ENCODE data around the gene ACSF3.
A peak's percentile ranks its signal among the peaks of the same experiment; 100 is the strongest.

Gene ACSF3

DNA sequence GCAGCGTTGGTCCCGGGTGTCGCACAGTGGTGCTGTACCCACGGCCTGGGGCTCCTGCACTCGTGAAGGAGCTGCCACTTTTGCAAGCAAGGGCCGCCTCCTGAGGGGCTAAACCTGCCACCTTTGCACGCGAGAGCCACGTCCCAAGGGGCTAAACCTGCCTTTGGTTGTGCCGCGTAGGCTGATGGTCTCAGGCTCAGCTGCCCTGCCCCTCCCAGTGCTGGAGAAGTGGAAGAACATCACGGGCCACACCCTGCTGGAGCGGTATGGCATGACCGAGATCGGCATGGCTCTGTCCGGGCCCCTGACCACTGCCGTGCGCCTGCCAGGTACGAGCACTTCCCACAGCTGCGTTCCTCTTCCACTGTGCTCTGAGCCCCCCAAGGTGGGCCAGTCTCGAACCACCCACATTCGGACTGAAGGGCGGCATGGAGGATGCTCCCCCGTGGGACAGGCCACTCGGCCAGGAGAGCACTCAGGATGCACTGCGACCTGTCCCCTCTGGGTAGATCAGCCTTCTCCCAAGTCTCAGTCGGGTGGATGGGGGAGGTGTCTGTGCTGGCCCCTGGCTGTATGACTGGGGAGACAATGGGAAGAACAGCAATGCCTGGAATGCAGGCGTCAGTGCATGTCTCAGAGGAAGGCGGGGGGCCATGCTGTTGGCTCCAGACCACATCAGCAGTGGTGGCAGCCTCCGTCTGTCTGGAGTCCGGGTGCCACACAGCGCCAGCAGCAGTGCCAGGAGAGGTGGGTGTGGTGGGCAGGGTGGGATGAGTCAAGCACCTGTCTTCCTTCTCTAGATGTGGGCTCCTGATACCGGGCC is 20.7 kb downstream of the ACSF3 start:
- DNase-seq: no peak

DNA sequence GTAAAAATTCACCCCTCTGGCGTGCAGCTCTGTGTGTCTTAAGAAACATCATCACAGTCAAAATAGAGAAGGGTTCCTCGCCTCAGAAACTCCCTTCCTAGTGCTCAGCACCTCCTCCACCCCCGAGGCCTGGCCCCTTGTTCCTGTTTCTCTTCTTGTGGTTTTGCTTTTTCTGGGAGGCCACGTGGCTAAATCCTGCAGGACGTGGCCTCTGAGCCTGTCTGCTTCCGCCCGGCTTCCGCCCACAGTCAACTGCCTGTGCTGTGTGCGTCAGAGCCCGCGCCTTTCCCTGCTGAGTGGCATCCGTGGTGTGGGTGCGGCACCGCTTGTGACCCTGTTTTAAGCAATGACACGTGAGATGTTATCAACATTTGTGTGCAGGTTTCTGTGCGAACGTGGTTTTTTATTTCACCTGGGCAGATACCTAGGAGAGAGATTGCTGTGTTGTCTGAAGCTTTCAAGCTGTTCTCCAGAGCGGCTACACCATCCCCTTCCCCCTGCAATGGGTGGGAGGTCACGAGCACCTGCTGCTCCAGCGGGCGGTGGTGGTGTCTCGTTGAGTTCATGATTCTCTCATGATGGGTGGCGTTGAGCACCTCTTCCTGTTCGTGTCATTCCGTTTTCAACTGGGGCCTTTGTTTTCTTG is 21.7 kb downstream of the ACSF3 start:
- peak; percentile 72 to 86 for DNase-seq

DNA sequence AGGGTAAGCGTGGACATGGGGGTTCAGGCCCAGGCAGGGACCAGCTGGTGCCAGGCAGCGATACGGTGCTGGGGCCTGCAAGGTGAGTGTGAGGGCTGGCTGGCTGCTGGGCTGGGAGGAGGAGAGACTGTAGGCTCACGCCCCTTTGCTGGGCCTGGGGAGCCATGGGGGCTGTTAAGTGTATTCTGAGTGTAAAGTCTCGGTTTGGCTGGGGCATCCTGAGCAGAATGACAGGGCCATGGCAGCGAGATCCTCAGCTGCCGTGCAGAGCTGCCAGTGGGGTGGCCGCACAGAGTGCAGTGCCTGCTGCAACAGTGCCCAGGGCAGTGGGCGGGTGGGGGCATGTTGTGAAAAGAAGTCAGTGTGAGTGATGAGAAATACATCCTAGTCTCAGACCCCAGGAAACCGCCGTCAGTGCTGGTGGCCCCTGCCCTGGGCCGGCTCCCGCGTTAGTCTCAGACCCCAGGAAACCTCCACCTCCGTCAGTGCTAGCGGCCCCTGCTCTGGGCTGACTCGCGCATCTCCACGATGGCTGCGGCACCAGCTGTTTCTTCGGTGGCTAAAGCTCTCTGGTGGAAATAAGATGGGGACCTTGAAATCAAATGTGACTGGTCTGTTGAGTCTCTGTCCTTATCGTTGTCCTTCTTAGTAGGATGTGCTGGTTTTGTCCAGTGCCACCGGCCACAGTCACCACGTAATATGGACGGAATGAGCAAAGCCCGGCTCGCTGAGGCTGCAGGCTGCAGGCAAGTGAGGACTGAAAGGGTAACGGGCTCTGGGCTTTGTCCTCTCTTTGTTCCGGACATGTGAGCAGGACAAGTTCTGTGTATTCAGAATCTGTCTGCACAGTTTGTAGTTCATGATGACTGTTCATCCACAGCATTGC is 22.9 kb downstream of the ACSF3 start:
- DNase-seq: no peak

DNA sequence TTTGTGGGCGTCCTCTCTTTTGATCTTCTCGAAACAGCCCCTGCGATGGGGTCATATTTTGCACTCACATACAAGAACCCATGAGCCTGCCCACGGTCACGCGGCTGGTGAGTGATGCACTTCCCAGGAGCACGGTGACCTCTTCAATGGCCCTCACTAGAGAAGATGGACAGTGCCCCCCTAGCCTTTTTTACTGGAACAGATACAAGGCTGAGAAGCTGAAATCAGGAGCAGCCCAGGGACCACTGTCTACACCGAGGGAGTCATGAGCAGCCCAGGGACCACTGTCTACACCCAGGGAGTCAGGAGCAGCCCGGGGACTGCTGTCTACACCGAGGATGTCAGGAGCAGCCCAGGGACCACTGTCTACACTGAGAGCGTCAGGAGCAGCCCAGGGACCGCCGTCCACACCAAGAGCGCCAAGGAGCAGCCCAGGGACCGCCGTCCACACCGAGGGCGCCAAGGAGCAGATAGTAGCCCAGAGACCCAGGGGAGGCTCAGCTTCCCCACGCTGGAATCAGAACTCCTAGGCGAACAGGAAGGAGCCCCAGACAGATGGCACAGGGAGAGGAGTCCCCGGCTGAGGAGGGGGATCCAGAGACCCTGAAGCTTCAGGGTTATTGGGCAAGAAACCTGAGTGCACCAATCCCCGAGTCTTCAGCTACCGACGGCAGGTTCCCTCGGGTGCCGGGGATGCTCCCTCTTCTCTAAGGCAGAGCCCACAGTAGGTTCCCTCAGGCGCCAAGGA is 23.7 kb downstream of the ACSF3 start:
- DNase-seq: no peak

DNA sequence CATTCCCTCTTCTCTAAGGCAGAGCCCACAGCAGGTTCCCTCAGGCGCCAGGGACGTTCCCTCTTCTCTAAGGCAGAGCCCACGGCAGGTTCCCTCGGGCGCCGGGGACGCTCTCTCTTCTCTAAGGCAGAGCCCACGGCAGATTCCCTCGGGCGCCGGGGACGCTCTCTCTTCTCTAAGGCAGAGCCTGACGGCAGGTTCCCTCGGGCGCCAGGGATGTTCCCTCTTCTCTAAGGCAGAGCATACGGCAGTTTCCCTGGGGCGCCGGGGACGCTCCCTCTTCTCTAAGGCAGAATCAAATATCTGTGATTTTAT is 24.3 kb downstream of the ACSF3 start:
- no peak for DNase-seq

DNA sequence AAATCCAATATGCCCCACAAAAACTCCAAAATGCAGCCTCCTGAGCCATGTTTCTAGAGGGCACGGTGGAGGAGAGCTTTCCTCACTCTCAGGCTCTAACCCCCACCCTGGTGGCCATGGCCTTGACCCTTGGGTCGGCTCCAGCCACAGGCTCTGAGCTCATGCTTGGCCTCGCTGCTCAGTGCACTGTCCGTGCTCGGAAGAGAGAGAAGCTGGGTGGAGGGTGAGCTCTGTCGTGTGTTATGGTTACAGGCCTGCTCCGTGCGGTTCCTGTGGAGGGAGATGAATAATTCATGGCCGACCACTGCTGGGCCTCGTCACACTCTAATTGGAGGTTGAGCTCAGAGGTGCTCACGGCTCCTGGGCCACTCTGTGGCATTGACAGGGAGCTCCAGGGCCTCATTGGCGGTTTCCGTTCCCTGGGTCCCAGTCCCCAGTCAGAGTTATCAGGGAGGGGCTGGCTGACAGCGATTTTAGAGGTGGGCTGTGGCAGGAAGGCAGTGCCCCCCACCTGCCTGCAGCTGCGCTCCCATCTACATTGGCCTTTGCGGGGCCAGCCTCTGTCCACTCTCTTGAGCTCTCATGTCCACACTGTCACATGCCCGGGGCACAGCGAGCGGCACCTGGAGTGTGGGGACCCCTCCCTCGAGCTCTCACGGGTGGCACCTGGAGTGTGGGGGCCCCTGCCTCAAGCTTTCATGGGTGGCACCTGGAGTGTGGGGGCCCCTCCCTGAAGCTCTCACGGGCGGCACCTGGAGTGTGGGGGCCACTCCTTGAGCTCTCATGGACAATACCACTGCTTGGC is 24.9 kb downstream of the ACSF3 start:
- no peak for DNase-seq

DNA sequence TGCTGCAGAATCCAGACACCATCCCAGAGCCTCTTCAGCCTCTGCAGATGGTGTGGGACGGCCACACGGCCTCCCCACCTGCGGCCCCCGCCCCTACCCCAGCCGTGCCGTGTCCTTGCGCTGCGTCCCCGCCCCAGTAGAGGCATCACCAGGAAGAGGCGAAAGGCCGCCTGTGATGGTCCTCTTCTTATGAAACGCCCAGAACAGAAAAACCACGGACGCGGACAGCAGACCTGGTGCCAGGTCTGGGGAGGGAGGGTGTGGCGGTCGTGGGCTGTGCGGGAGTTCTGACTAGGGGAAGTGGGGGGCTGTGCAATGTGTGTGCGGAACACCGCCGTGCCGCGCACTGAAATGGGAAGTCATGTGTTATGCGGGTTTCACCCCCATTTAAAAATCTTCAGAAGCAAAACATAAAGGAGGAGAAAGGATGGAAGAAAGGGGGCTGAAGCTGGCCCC is 25.5 kb downstream of the ACSF3 start:
- no peak for DNase-seq

DNA sequence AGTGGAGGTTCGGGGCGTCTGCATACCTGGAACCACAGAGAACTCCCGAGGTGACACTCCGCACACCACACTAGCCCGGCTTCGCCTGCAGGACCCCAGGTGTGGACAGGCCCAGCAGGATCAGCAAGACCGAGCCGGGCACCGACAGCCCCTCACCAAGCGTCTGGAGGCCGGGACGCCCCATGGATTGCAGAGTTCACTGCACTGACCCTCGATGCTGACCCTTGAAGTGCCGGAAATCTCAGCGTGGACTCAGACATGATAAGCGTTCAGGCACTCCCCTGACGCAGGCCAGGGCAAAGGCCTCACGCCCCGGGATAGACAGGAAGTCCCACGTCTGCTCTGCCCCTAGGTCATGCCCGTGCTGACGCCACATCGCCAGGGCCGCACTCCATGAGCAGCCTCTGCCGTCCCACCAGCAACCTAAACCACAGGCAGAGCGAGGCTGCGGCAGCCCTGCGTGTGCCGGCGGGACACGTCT is 26.0 kb downstream of the ACSF3 start:
- no peak for DNase-seq

DNA sequence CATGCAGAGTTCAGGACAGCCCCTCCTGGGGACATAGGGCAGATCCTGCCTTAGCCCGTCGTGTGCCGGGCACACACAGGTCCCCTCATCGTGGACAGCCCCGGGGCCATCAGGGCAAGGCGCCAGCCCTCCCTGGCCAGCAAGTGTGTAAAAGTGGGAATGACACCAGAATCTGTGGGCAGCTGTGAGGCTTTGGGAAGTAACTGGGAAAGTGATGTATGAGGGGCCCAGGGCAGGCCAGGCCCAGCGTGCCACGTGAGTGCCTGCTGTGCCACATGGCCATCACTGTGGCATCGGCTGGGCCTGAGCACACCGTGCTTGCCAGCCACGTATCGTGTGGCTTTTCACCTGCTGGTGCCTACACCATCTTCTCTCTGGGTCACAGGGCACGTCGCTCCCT is 26.6 kb downstream of the ACSF3 start:
- DNase-seq: no peak

DNA sequence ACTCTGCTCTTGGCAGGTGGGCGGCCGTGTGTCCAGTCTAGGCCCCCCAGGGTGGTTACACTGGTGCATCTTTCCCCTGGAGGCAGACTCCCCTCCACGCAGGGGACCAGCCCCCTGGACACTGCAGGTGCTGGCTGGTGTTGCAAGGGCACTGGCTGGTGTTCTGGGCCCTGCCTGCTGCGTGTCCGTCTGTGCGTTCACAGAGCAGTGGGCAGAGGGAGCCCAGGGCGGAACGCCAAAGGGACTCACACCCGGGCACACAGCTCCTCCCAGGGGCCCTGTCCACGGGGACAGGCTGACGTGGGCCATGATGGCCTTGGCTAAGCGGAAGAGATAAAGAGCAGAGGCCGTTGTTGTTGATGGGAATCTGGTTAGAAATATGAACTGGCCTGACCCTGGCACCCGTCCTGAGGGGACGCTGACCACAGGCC is 27.3 kb downstream of the ACSF3 start:
- DNase-seq: no peak

DNA sequence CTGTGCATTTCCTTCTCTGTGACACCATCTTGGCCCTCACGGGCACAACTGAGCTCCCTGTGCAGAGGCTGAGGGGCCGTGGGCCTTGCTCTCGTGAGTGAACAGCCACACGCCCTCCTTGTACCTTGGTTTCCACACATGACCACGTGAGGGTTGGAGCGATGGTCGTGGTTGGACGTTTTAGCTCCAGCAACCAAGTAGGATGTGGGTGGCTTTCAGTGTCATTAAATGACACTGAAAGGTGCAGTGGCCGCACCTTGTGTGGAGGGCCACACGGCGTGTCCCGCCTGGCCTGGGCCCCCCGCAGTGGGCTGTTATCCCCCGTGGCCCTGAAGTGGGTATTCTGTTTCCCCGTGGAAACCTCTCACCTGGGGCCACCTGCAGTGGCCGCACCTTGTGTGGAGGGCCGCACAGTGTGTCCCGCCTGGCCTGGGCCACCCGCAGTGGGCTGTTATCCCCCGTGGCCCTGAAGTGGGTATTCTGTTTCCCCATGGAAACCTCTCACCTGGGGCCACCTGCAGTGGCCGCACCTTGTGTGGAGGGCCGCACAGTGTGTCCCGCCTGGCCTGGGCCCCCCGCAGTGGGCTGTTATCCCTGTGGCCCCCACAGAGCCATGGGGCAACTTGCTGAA is 28.2 kb downstream of the ACSF3 start:
- DNase-seq: no peak

DNA sequence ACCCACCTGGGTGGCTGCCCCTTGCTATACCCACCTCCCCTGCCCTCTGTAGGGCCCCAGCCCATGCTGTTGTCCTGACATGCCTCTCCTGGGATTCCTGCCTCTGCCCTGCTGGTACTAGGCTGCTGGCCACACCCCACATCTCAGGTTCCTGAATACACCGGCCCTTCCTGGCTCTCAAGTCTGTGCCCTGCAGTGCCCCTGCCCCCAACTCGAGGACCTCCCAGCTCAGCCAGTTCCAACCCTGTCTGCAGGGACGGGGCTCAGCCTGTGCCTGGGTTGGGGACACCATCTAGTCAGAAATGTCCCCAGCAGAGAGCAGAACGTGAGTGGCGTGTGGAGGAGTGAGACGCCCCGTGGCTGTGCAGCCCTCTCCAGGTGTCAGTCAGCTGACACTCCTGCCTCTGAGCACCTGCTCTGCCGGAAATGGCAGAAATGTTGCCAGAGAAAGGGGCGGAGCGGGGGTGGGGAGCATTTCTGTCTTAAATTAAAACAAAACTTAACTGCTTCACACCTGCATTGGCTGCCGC is 28.7 kb downstream of the ACSF3 start:
- peak; percentile 36 to 76 for DNase-seq

DNA sequence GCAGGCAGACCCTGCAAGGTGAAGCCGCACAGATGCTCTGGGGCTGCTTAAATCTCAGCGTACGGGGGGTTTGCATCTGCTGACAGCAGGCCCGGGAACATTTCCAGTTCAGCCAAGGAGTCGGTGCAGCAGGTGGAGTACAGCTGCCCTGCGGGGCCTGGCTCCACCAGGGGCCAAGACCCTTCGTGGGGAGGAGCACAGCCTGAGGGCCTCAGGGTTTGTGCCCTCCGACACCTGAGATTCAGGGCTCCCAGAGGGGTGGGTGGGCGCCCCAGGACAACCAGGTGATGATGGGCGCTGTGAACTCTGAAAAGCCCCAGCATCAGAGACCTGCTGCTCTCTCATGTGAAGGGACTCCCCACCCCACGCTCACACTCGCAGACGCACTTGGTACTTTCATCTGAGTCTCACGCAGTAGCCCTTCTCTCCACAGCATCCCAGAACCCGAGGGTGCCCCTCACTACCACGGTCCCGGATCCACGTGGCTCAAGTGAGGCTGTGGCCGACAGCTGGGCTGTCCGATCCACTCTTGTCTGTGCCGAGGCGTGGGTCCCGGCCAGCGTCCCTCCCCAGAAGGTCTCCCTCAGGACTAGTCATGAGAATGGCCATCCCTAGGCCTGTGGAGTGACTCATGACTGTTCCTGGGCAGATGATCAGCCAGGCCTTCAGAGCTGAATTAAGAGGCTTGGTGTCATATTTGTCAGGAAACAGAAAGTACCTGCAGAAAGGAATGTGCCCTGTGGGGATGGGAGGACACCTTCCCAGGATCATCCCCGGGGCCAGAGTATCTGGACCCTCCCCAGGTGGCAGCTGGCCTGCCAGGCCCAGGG is 29.6 kb downstream of the ACSF3 start:
- DNase-seq: no peak

DNA sequence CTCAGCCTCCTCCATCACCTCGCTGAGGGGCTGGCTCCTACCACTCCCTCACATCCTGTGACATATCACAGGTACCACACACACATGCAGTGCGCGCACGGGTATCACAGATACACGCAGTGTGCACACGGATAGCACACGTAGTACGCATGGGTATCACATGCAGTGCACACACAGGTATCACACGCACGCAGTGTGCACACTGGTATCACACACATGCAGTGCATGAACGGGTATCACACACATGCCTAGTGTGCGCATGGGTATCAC is 30.1 kb downstream of the ACSF3 start:
- no peak for DNase-seq

DNA sequence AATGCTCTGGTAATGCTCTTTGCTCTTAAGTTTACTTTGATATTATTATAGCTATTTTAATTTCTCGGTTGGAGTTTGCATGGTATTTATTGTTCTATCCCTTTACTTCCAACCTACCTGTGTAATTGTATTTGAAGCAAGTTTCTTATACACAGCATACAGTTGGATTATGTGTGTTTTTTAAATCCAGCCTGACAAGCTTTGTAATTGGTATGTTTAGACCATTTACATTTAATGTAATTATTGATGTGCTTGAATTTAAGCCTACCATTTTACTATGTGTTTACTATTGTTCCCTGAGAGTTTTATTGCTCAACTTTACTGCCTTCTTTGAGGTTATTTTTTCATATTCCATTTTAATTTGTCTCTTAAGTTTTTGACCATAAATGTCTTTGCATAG is 35.7 kb downstream of the ACSF3 start:
- DNase-seq: no peak

DNA sequence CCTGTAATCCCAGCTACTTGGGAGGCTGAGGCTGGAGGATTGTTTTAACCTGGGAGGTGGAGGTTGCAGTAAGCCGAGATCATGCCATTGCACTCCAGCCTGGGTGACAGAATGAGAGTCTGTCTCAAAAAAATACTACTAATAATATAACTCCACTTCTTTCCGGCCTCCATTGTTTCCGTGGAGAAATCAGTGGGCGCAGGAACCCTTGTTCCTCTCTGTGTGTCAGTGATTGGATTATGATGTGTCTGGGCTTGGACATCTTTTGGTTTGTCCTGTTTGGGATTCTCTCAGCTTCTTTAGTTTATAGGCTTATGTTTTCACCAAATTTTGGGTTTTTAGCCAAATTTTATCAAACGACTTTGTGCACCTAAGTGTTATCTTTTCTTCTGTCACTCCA is 36.8 kb downstream of the ACSF3 start:
- DNase-seq: no peak

DNA sequence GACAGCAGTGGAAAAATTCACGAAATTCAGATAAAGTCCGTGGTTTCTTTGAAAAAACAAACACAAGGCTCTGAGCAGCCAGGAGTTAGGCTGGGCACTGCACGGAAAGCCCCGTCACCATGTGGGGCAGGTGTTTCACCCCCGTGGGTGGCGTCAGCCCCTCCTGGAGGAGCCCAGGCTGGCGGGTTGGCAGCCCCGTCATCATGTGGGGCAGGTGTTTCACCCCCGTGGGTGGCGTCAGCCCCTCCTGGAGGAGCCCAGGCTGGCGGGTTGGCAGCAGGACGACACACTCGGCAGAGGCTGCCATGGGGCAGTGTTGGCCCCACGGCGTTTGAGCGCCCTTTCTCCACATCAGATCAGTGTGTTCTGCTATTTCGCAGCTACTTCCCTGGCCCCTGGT is 38.1 kb downstream of the ACSF3 start:
- no peak for DNase-seq

DNA sequence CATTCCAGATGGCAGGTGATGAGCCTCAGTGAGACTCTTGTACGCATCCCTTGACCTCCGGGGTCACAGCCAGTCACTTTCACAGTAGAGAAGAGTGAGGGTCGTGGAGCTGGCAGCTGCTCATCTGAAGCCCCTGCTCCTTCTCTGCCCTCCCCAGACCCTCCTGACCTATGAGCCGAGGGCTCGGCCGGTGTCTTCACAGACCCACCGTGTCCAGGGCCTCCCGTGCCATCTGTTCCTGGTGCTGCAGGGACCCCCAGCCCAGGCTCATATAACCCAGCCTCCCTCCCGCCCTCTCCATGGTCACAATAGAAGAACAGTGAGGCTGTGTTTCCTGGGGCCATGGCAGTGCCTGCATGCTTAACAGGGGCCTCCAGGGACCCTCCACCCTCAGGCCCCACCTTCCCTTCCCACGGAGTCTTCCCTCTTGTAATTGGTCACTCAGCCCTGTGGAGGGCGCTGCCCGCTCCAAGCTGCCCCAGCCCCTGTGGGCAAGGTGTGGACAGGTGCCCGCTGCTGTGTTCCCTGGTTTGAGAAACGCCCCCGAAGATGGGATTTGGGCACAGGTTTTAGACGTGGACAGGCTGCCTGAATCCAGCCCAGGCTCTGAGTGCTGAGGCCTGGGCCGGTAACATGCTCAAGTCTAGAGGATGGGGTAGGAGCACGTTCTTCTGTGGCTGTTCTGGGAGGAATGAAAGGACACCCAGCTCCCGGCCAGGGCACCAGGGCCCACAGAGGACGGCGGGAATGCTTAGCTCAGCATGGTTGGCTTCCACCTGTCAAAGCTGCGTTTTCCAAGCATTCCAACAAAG is 38.7 kb downstream of the ACSF3 start:
- DNase-seq: no peak

DNA sequence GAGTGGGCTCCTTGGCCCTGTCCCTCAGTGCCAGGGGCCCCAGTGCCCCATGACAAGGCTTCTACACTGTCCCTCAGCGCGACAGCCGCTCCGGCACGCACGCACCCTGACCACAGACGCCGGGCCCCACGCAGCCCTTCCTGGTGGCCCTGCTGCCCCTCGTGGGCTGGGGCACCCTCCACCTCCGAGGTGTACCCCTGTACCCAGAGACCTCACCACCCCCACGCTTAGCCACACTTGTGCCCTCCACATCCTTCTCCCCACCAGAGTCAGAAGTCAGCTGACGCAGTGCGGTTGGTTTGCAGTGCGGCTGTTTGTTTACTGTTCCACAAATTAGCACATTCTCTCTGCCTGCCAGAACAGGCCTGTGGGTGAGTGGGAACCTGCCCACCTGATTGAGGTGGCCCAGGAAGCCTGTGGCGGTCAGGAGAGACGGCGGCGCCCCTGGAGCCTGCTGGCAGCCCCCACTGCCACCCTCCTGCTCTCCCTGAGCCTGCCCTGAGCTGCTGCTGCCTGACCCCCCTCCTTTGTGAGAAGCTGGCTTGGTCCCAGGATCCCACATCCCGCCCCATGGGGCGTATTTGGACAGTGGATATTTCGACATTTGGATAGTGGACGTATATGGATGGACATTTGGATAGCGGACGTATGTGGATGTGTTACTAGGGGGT is 39.9 kb downstream of the ACSF3 start:
- DNase-seq: no peak

All from stimulated activated CD4-positive, alpha-beta T cell treated with anti-CD3 and anti-CD28 coated beads, Interleukin-4, amount 100 ng/mL, for 4 hours (primary cell).